CD4-positive, alpha-beta T cell (primary cell): ENCODE measurements around the gene ALAD. TPM values are rescaled to one million over a fixed set of nuclear protein-coding genes. Genes with fewer than 3 reads are reported as not detected.

ENCODE experiments used
- ATAC-seq: fragments of 200-7000 bp; cut with Tn5 transposase; one replicate; pipeline ENCODE4 v1.10.0; 2022; ENCODE audit warnings: mild to moderate bottlenecking; ENCODE audit not compliant: poor library complexity
- CTCF ChIA-PET: fragments of 350-600 bp; sonication (Branson Sonifier 250); formaldehyde crosslinking; loops from one replicate; lab custom pipeline; 2021; ENCODE audit warnings: antibody characterized with exemption, inconsistent platforms; lab: Charles Lee
- POLR2A ChIA-PET: fragments of 350-600 bp; sonication (Branson Sonifier 250); formaldehyde crosslinking; loops from one replicate; lab custom pipeline; 2021; ENCODE audit warnings: antibody characterized with exemption, inconsistent platforms; lab: Charles Lee
- DNase-seq, 14 experiments: peaks; one replicate each; pipeline ENCODE4 v3.0.0-alpha.2; 2013 to 2020; ENCODE audit warnings: mixed read lengths in 2 of 14
- H3K27ac ChIP-seq, 2 donors: one replicate each; pipeline versions ENCODE4 v1.5.1 to v1.7.0; 2013; ENCODE audit warnings: low read length in 2 of 2, low read depth in 1 of 2, mild to moderate bottlenecking in 1 of 2
- H3K27me3 ChIP-seq, 2 experiments: 1 replicate in 1 of 2; 2 replicates in 1 of 2; pipeline versions ENCODE4 v1.6.1 to v1.7.0; 2013; ENCODE audit warnings: low read length in 2 of 2, control low read depth in 1 of 2, mild to moderate bottlenecking in 1 of 2, moderate library complexity in 1 of 2; ENCODE audit not compliant: insufficient read depth in 2 of 2, control insufficient read depth in 1 of 2
- H3K36me3 ChIP-seq: one replicate; pipeline ENCODE4 v1.6.1; 2013; ENCODE audit warnings: low read length, control low read depth; ENCODE audit not compliant: insufficient read depth
- H3K4me1 ChIP-seq: one replicate; pipeline ENCODE4 v1.6.1; 2013; ENCODE audit warnings: low read length, control low read depth; ENCODE audit not compliant: insufficient read depth
- H3K4me3 ChIP-seq: one replicate; pipeline ENCODE4 v1.5.1; 2013; ENCODE audit warnings: mild to moderate bottlenecking, low read length, moderate library complexity
- H3K9me3 ChIP-seq, 2 experiments: 1 replicate in 1 of 2; 2 replicates in 1 of 2; pipeline versions ENCODE4 v1.6.1 to v1.7.0; 2013; ENCODE audit warnings: low read length in 2 of 2, mild to moderate bottlenecking in 2 of 2, control low read depth in 1 of 2, moderate library complexity in 1 of 2; ENCODE audit not compliant: control insufficient read depth in 1 of 2, insufficient read depth in 1 of 2
- H3K27ac Mint-ChIP-seq: one replicate; pipeline ENCODE4 v1.8.0; 2020; ENCODE audit warnings: mixed read lengths
- H3K27me3 Mint-ChIP-seq: one replicate; pipeline ENCODE4 v1.8.0; 2021; ENCODE audit warnings: mixed read lengths
- H3K36me3 Mint-ChIP-seq: one replicate; pipeline ENCODE4 v1.8.0; 2021; ENCODE audit warnings: low read depth, mixed read lengths
- H3K4me1 Mint-ChIP-seq: one replicate; pipeline ENCODE4 v1.8.0; 2021; ENCODE audit warnings: low read depth, mixed read lengths
- H3K4me3 Mint-ChIP-seq: one replicate; pipeline ENCODE4 v1.8.0; 2020; ENCODE audit warnings: mild to moderate bottlenecking, mixed read lengths
- H3K9me3 Mint-ChIP-seq: one replicate; pipeline ENCODE4 v1.8.0; 2020; ENCODE audit warnings: mixed read lengths
- intact Hi-C, 2 experiments: fragments of 100-400 bp; cut with DNase I in 1 of 2; cut with micrococcal nuclease in 1 of 2; formaldehyde crosslinking; loops; one replicate each; pipeline versions ENCODE4 v1.15.1 to v1.9.0; 2023 to 2025; cut with DNase I, micrococcal nuclease
- total RNA-seq, 174 experiments: library from RNA in 2 of 174; stranded (reverse) in 2 of 174; gene quantifications; one replicate each; pipeline ENCODE4 v1.2.3 and lab custom pipeline; 2021 to 2026
- TF ChIP-seq, protein P1 (sequence below): fragments of 200-600 bp; IDR thresholded peaks from one replicate; pipeline ENCODE4 v1.8.0; 2022; ENCODE audit warnings: antibody characterized with exemption, mild to moderate bottlenecking

Gene ALAD
- total RNA-seq, 2 experiments from 2014 or later: 14.5 to 15.0 TPM

DNA sequence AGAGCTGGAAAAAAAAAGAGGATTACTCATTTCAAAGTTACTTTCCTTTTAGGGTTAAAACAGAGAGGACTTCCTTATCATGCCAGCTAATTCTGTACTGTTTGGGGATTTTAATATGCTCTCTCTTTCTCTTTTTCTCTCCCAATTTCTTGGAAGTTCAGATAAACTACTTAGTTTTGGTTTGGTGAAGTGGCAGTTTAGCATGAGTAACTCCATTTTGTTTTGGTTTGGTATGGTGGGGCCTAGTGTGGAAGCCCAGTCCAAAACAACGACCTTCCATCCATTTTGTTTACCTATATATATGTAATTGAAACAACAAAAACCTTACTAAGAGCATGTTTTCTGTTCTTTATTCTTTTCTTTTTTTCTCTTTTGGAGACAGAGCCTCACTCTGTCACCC lies 55.4 kb downstream of the ALAD start:
- ChIA-PET CTCF (no interaction called here), POLR2A (interaction anchor here (0.8 kb wide), 1 partner anchor 71 kb away, joined by 3 read pairs; no protein-coding TSS in a partner anchor)
- DNase-seq (no peak), ATAC-seq (no peak)
- Histone ChIP-seq H3K27me3 (peaks cover 8 to 10% of the 10 kb centered on the region in 2 experiments), H3K27ac (no peak overlapping the region), H3K4me1 (peaks cover 19% of the 10 kb centered on the region), H3K4me3 (no peak overlapping the region), H3K9me3 (no peaks in the 10 kb centered on the region), H3K36me3 (no peaks in the 10 kb centered on the region)
- Mint-ChIP-seq H3K4me3 (no peak overlapping the region), H3K27ac (no peak overlapping the region), H3K27me3 (peaks cover 24% of the 10 kb centered on the region), H3K36me3 (no peaks in the 10 kb centered on the region), H3K4me1 (peaks cover 20% of the 10 kb centered on the region), H3K9me3 (no peaks in the 10 kb centered on the region)
- intact Hi-C loops: loop anchor here in 1 of 2 experiments (10.0 kb wide), 1 partner anchor 59 kb away; the partner anchor contains the start of gene ALAD
- TF ChIP-seq, protein P1, sequence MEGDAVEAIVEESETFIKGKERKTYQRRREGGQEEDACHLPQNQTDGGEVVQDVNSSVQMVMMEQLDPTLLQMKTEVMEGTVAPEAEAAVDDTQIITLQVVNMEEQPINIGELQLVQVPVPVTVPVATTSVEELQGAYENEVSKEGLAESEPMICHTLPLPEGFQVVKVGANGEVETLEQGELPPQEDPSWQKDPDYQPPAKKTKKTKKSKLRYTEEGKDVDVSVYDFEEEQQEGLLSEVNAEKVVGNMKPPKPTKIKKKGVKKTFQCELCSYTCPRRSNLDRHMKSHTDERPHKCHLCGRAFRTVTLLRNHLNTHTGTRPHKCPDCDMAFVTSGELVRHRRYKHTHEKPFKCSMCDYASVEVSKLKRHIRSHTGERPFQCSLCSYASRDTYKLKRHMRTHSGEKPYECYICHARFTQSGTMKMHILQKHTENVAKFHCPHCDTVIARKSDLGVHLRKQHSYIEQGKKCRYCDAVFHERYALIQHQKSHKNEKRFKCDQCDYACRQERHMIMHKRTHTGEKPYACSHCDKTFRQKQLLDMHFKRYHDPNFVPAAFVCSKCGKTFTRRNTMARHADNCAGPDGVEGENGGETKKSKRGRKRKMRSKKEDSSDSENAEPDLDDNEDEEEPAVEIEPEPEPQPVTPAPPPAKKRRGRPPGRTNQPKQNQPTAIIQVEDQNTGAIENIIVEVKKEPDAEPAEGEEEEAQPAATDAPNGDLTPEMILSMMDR: no peak

DNA sequence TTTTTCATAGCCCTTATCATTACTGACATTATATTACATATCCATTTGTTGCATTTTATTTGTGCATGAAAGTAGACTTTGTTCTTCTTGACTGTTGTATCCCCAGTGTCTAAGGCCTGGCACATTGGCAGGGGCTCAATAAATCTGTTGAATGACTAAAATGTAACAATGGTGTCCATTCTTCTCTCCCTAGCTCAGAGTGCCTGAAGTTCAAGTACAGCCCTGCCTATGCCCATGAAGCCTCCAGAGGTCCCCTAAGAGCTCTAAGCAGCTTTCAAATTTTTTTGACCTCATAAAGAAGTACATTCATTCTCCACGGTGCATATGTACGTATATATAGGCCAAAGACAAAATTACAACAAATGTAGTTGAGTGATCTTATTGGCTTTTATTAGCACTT lies 55.9 kb downstream of the ALAD start:
- H3K27ac Mint-ChIP-seq: no peak overlapping the region

DNA sequence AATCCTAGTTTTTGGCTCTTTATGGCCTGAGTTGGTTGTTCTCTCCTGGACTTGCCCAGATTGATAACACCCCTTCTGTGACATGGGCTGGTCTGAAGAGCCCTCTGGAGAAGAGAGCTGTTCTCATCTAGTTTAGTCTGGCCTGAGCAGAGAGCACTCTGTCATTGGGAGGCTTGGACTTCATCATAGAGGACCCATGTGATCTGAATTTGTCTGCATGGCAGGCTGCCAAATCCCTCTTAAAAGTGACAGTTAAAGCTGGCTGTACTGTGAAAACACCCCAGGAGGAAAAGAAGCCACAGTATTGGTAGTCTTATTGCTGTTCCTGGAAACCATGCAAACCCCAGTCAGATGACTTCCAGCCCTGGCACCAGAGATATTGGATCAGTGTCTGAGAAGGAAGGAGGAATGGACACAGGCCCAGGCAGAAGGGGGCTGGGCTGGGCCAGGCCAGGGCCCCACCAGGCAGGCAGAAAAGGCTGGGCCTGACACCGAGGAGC lies 57.3 kb downstream of the ALAD start:
- no peaks in the 10 kb centered on the region for H3K9me3 ChIP-seq
- DNase-seq (peak in 1 of 14 experiments; percentile 39), ATAC-seq (no peak)
- no peaks in the 10 kb centered on the region for H3K36me3 ChIP-seq
- Mint-ChIP-seq H3K27me3 (peaks cover 13% of the 10 kb centered on the region), H3K36me3 (no peaks in the 10 kb centered on the region), H3K9me3 (no peaks in the 10 kb centered on the region), H3K4me3 (no peak overlapping the region), H3K4me1 (peaks cover 25% of the 10 kb centered on the region), H3K27ac (no peak overlapping the region)
- ChIA-PET CTCF (no interaction called here), POLR2A (no interaction called here)
- no peak overlapping the region for H3K27ac ChIP-seq
- TF ChIP-seq, protein P1: no peak
- H3K27me3 ChIP-seq: no peaks in the 10 kb centered on the region
- H3K4me1 ChIP-seq: peaks cover 18% of the 10 kb centered on the region
- intact Hi-C loops: loop anchor here (5.0 to 10.0 kb wide), 2 partner anchors 61 to 121 kb away; partner anchors contain the start of genes ALAD (in 1 of the 2), FKBP15 (in 1 of the 2) and SLC31A1 (in 1 of the 2)
- H3K4me3 ChIP-seq: no peak overlapping the region

More for the DNA sequence above, 55.9 kb downstream of the ALAD start:
- ChIA-PET CTCF (no interaction called here), POLR2A (interaction anchor here (0.8 kb wide), 1 partner anchor 70 kb away, joined by 3 read pairs; no protein-coding TSS in a partner anchor)
- Histone ChIP-seq H3K4me1 (peaks cover 19% of the 10 kb centered on the region), H3K27ac (no peak overlapping the region), H3K9me3 (no peaks in the 10 kb centered on the region), H3K4me3 (no peak overlapping the region), H3K36me3 (no peaks in the 10 kb centered on the region), H3K27me3 (peaks cover 5% of the 10 kb centered on the region in 2 experiments)
- Mint-ChIP-seq H3K9me3 (no peaks in the 10 kb centered on the region), H3K36me3 (no peaks in the 10 kb centered on the region), H3K4me1 (peaks cover 21% of the 10 kb centered on the region), H3K27me3 (peaks cover 19% of the 10 kb centered on the region), H3K4me3 (no peak overlapping the region)
- no peak for DNase-seq
- ATAC-seq: no peak
- intact Hi-C loops: loop anchor here in 1 of 2 experiments (10.0 kb wide), 1 partner anchor 60 kb away; the partner anchor contains the start of gene ALAD
- TF ChIP-seq, protein P1: no peak
